Mesothelial cell of epicardium (in vitro differentiated cells): ENCODE data around the gene COMMD7. TPM values are rescaled to one million over a fixed set of nuclear protein-coding genes. Genes with fewer than 3 reads are reported as not detected.

ENCODE experiments used
- DNase-seq, 2 experiments: peaks; one replicate each; pipeline ENCODE4 v3.0.0; 2021; ENCODE audit warnings: low spot score in 2 of 2; ENCODE audit not compliant: unreplicated experiment in 2 of 2
- H3K27ac Mint-ChIP-seq: 2 replicates; pipeline ENCODE4 v1.8.0; 2021; ENCODE audit warnings: mixed read lengths
- H3K27me3 Mint-ChIP-seq: 2 replicates; pipeline ENCODE4 v1.8.0; 2021; ENCODE audit warnings: low read depth, mixed read lengths
- H3K36me3 Mint-ChIP-seq: 2 replicates; pipeline ENCODE4 v1.8.0; 2021; ENCODE audit warnings: mixed read lengths
- H3K4me1 Mint-ChIP-seq: 2 replicates; pipeline ENCODE4 v1.8.0; 2021; ENCODE audit warnings: mixed read lengths
- H3K4me3 Mint-ChIP-seq: 2 replicates; pipeline ENCODE4 v1.8.0; 2021; ENCODE audit warnings: mild to moderate bottlenecking, moderate library complexity, mixed read lengths
- H3K9me3 Mint-ChIP-seq: 2 replicates; pipeline ENCODE4 v1.8.0; 2021; ENCODE audit warnings: mixed read lengths
- CTCF ChIP-seq: fragments of 200-600 bp; sonication (generic); IDR thresholded peaks from one replicate; pipeline ENCODE4 v1.5.0; 2021; ENCODE audit warnings: antibody characterized with exemption; ENCODE audit not compliant: unreplicated experiment
- total RNA-seq: library from RNA; stranded (reverse); gene quantifications from 3 replicates; pipeline ENCODE4 v1.2.1, GENCODE V29; 2021

COMMD7 gene
- total RNA-seq, 1 donor from 2014 or later: 40.8 TPM

GRCh38 chr20:32675223-32675975, 67.9 kb downstream of the COMMD7 start:
- TF ChIP-seq CTCF: no peak
- Mint-ChIP-seq H3K9me3 (no peaks in the 10 kb centered on the region), H3K4me3 (no peak overlapping the region), H3K4me1 (peaks cover 22% of the 10 kb centered on the region), H3K36me3 (no peaks in the 10 kb centered on the region), H3K27ac (no peak overlapping the region), H3K27me3 (no peaks in the 10 kb centered on the region)
- no peak for DNase-seq

- peak in 1 of 2 experiments; percentile 71 for DNase-seq
- H3K27ac Mint-ChIP-seq: no peak overlapping the region
- H3K9me3 Mint-ChIP-seq: no peaks in the 10 kb centered on the region
- H3K4me1 Mint-ChIP-seq: peaks cover 17% of the 10 kb centered on the region
- H3K36me3 Mint-ChIP-seq: no peaks in the 10 kb centered on the region
- H3K27me3 Mint-ChIP-seq: no peaks in the 10 kb centered on the region
- no peak overlapping the region for H3K4me3 Mint-ChIP-seq
- peak; percentile 64 for TF ChIP-seq CTCF
Measured at GRCh38 chr20:32674362-32674789, 68.9 kb downstream of the COMMD7 start.

- no peak for DNase-seq
- no peaks in the 10 kb centered on the region for H3K27me3 Mint-ChIP-seq
- H3K36me3 Mint-ChIP-seq: no peaks in the 10 kb centered on the region
- H3K27ac Mint-ChIP-seq: no peak overlapping the region
- no peak for TF ChIP-seq CTCF
- no peaks in the 10 kb centered on the region for H3K9me3 Mint-ChIP-seq
- H3K4me1 Mint-ChIP-seq: peaks cover 17% of the 10 kb centered on the region
- H3K4me3 Mint-ChIP-seq: no peak overlapping the region
Measured at GRCh38 chr20:32672982-32673851, 70.0 kb downstream of the COMMD7 start.

GRCh38 chr20:32672394-32672981, 70.8 kb downstream of the COMMD7 start:
- Mint-ChIP-seq H3K27me3 (no peaks in the 10 kb centered on the region), H3K9me3 (no peaks in the 10 kb centered on the region), H3K27ac (no peak overlapping the region), H3K36me3 (no peaks in the 10 kb centered on the region), H3K4me3 (no peak overlapping the region), H3K4me1 (peaks cover 18% of the 10 kb centered on the region)
- DNase-seq: no peak
- no peak for TF ChIP-seq CTCF

GRCh38 chr20:32670773-32671455, 72.4 kb downstream of the COMMD7 start:
- Mint-ChIP-seq H3K27ac (no peak overlapping the region), H3K36me3 (no peaks in the 10 kb centered on the region), H3K4me3 (no peak overlapping the region), H3K9me3 (no peaks in the 10 kb centered on the region), H3K4me1 (peaks cover 20% of the 10 kb centered on the region), H3K27me3 (no peaks in the 10 kb centered on the region)
- TF ChIP-seq CTCF: no peak
- DNase-seq: no peak
